Nephron (organoid): ENCODE measurements around the gene TBC1D24.

Experiments used
- H3K27ac Mint-ChIP-seq, 3 experiments: 2 replicates each; pipeline ENCODE4 v1.8.0; 2020; ENCODE audit warnings: mixed read lengths in 3 of 3, mild to moderate bottlenecking in 2 of 3, moderate library complexity in 1 of 3
- H3K27me3 Mint-ChIP-seq: 2 replicates; pipeline ENCODE4 v1.8.0; 2021; ENCODE audit warnings: low read depth, mild to moderate bottlenecking, moderate library complexity, mixed read lengths
- H3K36me3 Mint-ChIP-seq: 2 replicates; pipeline ENCODE4 v1.8.0; 2020; ENCODE audit warnings: low read depth, mixed read lengths
- H3K4me1 Mint-ChIP-seq: 2 replicates; pipeline ENCODE4 v1.8.0; 2020; ENCODE audit warnings: mixed read lengths
- H3K4me3 Mint-ChIP-seq, 3 experiments: 2 replicates each; pipeline ENCODE4 v1.8.0; 2020; ENCODE audit warnings: mild to moderate bottlenecking in 3 of 3, mixed read lengths in 3 of 3, moderate library complexity in 2 of 3
- H3K9me3 Mint-ChIP-seq: 2 replicates; pipeline ENCODE4 v1.8.0; 2020; ENCODE audit warnings: mixed read lengths
- TF ChIP-seq, protein P1 (sequence below), 3 experiments: fragments of 200-600 bp; sonication (generic); IDR thresholded peaks; one replicate each; pipeline ENCODE4 v1.5.0; 2021; ENCODE audit warnings: antibody characterized with exemption in 3 of 3; ENCODE audit not compliant: unreplicated experiment in 3 of 3

Gene TBC1D24

DNA sequence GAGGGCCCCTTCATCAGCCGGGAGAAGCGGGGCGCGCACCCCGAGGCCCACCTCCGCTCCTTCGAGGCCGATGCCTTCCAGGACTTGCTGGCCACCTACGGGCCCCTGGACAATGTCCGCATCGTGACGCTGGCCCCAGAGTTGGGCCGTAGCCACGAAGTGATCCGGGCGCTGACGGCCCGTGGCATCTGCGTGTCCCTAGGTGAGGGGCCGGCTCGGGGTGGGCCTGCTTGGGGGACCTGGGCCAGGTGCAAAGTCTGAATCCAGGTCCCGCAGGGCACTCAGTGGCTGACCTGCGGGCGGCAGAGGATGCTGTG, 52.8 kb downstream of the TBC1D24 start:
- H3K27ac Mint-ChIP-seq, result no peak overlapping the region
- H3K9me3 Mint-ChIP-seq, result no peaks in the 10 kb centered on the region
- H3K4me3 Mint-ChIP-seq, result no peak overlapping the region
- TF ChIP-seq, protein P1, sequence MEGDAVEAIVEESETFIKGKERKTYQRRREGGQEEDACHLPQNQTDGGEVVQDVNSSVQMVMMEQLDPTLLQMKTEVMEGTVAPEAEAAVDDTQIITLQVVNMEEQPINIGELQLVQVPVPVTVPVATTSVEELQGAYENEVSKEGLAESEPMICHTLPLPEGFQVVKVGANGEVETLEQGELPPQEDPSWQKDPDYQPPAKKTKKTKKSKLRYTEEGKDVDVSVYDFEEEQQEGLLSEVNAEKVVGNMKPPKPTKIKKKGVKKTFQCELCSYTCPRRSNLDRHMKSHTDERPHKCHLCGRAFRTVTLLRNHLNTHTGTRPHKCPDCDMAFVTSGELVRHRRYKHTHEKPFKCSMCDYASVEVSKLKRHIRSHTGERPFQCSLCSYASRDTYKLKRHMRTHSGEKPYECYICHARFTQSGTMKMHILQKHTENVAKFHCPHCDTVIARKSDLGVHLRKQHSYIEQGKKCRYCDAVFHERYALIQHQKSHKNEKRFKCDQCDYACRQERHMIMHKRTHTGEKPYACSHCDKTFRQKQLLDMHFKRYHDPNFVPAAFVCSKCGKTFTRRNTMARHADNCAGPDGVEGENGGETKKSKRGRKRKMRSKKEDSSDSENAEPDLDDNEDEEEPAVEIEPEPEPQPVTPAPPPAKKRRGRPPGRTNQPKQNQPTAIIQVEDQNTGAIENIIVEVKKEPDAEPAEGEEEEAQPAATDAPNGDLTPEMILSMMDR (IDR thresholded peaks at IDR 0.05; ENCODE audit: unreplicated experiment in 3 of 3), result no peak
- no peaks in the 10 kb centered on the region for H3K27me3 Mint-ChIP-seq
- peaks cover 2% of the 10 kb centered on the region for H3K4me1 Mint-ChIP-seq
- H3K36me3 Mint-ChIP-seq, result peaks cover 10% of the 10 kb centered on the region

DNA sequence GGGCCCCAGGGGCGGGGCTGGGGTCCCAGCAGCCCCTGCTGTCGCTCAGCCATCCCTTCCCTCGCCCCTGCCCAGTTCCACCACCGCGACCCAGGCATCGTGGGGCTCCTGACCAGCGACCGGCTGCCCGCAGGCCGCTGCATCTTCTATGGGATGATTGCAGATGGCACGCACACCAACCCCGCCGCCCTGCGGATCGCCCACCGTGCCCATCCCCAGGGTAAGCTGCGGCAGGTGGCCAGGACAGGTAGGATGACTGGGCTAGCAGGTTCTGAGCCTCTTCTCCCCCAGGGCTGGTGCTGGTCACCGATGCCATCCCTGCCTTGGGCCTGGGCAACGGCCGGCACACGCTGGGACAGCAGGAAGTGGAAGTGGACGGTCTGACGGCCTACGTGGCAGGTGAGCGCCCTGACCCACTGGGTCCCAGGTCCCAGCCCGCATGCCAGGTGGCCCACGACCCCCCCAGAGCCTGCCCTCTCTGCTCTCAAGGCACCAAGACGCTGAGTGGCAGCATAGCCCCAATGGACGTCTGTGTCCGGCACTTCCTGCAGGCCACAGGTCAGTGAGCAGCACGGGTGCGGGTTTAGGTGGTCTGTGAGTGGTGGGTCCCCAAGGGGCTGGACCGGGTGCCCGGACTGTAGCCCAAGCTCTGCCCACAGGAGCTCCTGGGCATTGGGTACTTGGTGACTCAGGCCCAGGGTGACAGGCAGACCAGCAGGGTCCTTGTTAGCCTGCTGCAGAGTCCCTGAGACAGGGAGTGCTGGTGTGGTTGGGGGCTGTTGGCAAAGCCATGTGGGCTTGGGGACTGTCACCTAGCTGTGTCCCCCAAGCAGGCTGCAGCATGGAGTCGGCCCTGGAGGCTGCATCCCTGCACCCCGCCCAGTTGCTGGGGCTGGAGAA, 53.5 kb downstream of the TBC1D24 start:
- no peaks in the 10 kb centered on the region for H3K27me3 Mint-ChIP-seq
- H3K4me1 Mint-ChIP-seq, result peaks cover 5% of the 10 kb centered on the region
- TF ChIP-seq, protein P1 (IDR thresholded peaks at IDR 0.05; ENCODE audit: unreplicated experiment in 3 of 3), result no peak
- H3K27ac Mint-ChIP-seq, result no peak overlapping the region
- no peaks in the 10 kb centered on the region for H3K9me3 Mint-ChIP-seq
- H3K36me3 Mint-ChIP-seq, result peaks cover 10% of the 10 kb centered on the region
- no peak overlapping the region for H3K4me3 Mint-ChIP-seq

DNA sequence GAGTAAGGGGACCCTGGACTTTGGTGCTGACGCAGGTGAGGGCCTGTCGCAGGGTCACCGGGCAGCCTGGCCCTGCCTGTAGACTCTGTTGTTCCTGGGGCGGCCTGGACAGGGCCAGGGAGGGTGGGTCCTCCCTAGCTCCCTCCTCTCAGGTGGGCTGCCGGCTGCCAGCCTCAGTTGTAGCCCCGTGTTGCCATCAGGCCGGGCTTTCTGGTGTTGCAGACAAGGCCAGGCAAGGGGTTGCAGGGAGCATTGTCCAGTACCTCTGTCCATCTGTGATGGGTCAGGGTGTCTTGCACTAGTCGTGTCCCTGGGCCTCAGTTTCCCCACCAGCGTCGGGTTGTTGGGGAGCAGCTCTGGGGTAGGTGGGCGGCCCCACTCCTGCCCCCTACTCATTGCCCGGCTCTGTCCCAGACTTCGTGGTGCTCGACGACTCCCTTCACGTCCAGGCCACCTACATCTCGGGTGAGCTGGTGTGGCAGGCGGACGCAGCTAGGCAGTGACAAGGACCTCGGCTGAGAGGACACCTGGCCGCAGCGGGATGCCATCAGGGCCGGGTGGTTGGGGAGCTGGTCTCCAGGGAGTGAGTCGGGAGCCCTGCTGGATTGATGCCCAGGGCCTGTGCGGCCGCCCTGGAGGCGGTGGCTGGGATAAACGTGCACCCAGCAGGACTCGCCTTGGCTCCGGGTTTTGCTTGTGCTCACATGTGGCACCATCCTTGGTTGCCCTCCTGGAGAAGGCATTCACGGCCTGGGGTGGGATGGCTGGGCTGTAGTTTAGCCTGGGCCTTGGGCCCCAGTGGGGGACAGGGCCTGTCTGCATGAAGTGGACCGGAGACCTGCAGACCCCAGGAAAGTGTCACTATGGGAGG, 54.4 kb downstream of the TBC1D24 start:
- peaks cover 5% of the 10 kb centered on the region for H3K4me1 Mint-ChIP-seq
- H3K27me3 Mint-ChIP-seq, result no peaks in the 10 kb centered on the region
- no peak overlapping the region for H3K4me3 Mint-ChIP-seq
- peaks cover 7% of the 10 kb centered on the region for H3K36me3 Mint-ChIP-seq
- H3K27ac Mint-ChIP-seq, result no peak overlapping the region
- TF ChIP-seq, protein P1 (IDR thresholded peaks at IDR 0.05; ENCODE audit: unreplicated experiment in 3 of 3), result no peak
- no peaks in the 10 kb centered on the region for H3K9me3 Mint-ChIP-seq

DNA sequence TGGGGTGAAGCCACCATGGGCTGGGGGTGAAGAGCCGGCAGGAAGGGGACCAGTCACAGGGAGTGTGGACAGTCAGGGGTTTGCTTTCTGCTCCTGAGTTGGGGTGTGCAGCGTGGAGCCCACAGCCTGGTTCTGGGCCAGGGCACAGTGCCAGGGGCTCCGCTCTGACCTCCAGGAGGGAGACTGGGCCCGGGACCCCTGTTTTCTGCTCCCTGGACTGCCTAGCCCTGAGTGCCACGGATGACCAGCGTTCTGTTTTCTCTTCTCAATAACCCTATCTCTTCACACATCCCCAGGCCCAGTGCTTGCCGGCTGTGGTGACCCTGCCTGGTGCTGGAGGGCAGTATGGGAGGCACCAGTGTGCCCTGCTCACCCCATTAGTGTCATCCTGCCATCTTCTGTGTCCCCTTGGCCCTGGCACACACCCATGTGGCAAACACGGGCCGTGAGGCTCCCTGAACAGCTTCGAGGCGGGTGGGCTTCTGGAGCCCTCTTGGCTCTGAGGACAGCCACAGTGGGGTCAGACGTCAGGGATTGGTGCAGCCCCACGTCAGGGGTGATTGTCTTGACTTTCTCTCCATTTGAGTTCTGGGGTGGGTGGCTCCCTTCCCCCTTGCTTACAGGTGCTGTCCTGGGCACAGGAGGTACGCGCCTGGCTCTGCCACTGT, 55.2 kb downstream of the TBC1D24 start:
- TF ChIP-seq, protein P1 (IDR thresholded peaks at IDR 0.05; ENCODE audit: unreplicated experiment in 3 of 3), result no peak
- H3K27me3 Mint-ChIP-seq, result no peaks in the 10 kb centered on the region
- H3K36me3 Mint-ChIP-seq, result no peaks in the 10 kb centered on the region
- no peaks in the 10 kb centered on the region for H3K9me3 Mint-ChIP-seq
- H3K27ac Mint-ChIP-seq, result no peak overlapping the region
- H3K4me3 Mint-ChIP-seq, result peak overlapping the region; percentile 58 to 67 (median 66)
- peaks cover 5% of the 10 kb centered on the region for H3K4me1 Mint-ChIP-seq

DNA sequence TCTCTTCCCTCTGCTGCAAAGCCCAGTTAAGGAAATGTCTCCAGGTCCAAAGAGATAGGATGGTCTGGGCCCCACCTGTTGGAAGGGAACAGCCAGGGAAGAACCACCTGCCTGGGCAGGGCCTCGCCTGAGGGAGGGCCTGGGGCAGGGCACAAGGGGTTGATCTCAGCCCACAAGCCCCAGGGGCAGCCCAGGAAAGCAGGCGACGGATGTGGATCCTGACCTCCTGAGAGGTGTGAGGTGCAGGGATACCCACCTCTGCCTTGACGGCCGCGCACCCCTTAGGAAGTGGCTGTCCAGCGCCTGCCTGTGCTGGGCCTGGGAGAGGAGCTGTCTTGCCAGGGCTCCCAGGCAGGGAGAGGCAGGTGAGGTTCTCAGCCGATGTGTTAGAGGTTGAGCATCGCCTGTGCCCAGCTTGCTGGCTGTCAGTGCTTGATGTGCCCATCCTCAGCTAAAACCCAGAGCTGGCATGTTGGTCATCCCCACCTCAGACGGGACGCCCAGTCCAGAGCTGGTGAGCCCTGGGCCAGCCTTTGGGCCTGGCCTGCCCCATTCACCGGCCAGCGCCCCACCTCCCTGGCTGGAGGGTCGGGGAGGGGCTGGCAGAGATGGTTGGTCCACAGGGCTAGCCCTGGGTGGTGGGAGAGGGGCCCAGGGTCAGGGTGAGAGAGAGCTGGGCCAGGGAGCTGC, 55.8 kb downstream of the TBC1D24 start:
- peak overlapping the region; percentile 91 to 94 (median 91) for H3K4me3 Mint-ChIP-seq
- H3K4me1 Mint-ChIP-seq, result peaks cover 5% of the 10 kb centered on the region
- no peaks in the 10 kb centered on the region for H3K9me3 Mint-ChIP-seq
- H3K27me3 Mint-ChIP-seq, result no peaks in the 10 kb centered on the region
- TF ChIP-seq, protein P1 (IDR thresholded peaks at IDR 0.05; ENCODE audit: unreplicated experiment in 3 of 3), result no peak
- H3K27ac Mint-ChIP-seq, result peak overlapping the region in 1 of 3 experiments; percentile 41
- H3K36me3 Mint-ChIP-seq, result no peaks in the 10 kb centered on the region
